Measurements from ENCODE around the gene REM2.

- TF ChIP-seq EP300 (IDR thresholded peaks at IDR 0.05; ENCODE audit: borderline replicate concordance) = no peak
- no peak for TF ChIP-seq MAX (IDR thresholded peaks at IDR 0.05)
- TF ChIP-seq RAD21 (IDR thresholded peaks at IDR 0.05; ENCODE audit: low read depth) = no peak
- TF ChIP-seq CEBPB (IDR thresholded peaks at IDR 0.05) = no peak
- no peak for TF ChIP-seq REST (IDR thresholded peaks at IDR 0.05; ENCODE audit: low read depth)
- no peak for TF ChIP-seq CREB1 (IDR thresholded peaks at IDR 0.05; ENCODE audit: low read depth)
- TF ChIP-seq YY1 (IDR thresholded peaks at IDR 0.05; ENCODE audit: low read depth) = no peak
- no peak for TF ChIP-seq TAF1 (IDR thresholded peaks at IDR 0.05; ENCODE audit: low read depth)
- TF ChIP-seq EGR1 (IDR thresholded peaks at IDR 0.05) = no peak
- TF ChIP-seq TEAD4 (IDR thresholded peaks at IDR 0.05) = no peak
- no peak for TF ChIP-seq FOXM1 (IDR thresholded peaks at IDR 0.05; ENCODE audit: borderline replicate concordance, low read depth)
These were observed 43.3 kb downstream of the REM2 start for GRCh38 chr14:22926316-22926715.
